ENCODE results near the gene NNMT.

Gene NNMT

DNA sequence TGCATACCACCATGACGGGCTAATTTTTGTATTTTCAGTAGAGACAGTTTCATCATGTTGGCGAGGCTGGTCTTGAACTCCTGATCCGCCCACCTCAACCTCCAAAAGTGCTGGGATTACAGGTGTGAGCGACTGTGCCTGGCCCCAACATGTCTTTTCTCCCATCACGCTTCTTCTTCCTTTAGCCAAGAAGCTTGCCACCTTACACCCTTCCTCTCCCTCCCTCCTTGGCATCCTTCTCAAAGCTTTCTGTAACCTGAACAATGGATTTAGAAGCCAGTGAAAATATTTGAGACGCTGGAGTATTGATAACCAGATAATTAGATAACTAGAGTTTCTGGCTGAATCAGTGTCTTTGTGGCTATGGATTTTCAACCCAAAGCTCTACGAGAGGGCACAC is 11.3 kb upstream of the NNMT start:
- no peak for DNase-seq (ENCODE audit: low spot score)

DNA sequence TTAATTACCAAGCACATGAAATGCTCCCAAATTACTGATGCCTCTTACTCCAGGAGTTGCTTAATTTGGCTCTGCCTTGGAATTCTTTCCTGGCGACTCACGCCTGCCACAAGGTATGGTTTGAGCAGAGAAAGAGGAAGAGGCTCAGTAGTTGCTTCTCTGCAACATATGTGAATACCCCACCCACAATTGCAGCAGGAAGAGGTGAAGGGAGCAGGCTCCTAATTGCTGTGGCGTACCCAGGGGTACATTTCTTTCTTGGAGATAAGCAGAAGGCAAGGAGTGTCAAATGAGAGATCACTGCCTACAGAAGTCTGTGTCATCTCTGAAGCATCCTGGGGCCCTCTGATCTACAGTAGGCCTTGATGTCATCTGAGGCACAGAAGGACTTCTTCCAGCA is 10.6 kb upstream of the NNMT start:
- no peak for DNase-seq (ENCODE audit: low spot score)

DNA sequence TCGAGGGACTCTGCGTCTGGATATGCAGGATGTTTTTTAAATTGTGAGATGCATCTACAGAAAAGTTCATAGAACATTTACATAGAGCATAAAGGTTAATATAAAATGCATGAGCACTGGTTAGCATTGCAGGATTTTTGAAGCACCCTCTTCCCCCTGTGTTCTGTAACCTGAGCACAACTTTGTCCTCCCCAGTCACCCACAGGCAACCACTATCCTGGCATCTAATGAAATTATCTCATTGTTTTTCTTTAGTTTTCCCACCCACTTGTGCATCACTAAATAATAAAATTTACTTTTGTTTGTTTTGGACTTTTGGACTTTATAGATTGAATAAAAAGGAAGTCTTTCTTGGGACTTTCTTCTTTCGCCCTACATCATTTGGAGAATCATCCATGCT is 10.0 kb upstream of the NNMT start:
- DNase-seq (ENCODE audit: low spot score): no peak

DNA sequence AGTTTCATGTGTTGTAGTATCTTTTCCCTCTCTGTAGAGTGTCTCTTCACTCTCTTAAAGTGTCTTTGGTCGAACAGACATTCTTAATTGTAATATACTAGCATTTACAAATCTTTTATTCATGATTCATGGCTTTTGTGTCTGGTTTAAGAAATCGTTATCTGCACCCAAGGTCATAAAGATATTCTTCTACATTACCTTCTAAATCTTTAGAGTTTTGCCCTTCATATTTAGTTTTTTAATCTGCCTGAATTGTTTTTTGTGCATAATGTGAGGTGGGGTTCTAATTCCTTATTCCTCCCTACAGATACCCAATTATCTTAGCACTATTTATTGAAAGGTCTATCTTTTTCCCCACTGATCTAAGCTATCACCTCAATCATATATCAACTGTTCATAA is 9.0 kb upstream of the NNMT start:
- DNase-seq (ENCODE audit: low spot score): no peak

DNA sequence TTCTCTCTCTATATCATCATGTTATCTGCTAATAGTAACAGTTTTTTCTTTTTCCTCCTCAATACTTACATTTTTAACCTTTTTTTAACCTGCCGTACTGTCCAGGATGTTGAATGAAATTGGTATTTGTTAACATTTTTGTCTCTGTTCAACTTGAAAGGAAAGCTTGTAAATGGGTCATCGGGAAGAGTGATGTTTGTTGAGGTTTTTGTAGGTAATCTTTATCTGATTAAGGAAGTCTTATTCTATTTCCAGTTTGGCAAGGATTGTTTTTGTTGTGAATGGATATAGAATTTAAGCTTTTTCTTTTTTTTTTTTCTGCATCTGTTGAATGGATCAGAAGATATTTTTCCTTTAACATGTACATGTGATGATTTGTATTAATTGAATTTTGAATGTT is 8.1 kb upstream of the NNMT start:
- no peak for DNase-seq (ENCODE audit: low spot score)

DNA sequence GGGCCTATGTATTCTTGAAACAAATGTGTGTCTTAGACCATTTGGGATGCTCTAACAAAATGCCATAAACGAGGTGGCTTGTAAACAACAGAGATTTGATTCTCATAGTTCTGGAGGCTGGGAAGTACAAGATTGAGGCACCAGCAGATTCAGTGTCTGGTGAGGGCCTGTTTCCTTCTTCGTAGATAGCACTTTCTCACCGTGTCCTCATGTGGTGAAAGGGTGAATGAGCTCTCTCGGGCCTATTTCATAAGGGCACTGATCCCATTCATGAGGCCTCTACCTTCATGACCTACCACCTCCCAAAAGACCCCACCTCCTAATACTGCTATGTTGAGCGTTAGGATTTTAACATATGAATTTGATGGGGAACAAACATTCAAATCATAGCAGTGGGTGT is 6.4 kb upstream of the NNMT start:
- DNase-seq (ENCODE audit: low spot score): no peak

GRCh38 chr11:114290503-114291235 is 5.5 kb upstream of the NNMT start:
- no peak for DNase-seq (ENCODE audit: low spot score)

- no peak for DNase-seq (ENCODE audit: low spot score)
Measured at GRCh38 chr11:114291381-114291780, 4.8 kb upstream of the NNMT start.

DNA sequence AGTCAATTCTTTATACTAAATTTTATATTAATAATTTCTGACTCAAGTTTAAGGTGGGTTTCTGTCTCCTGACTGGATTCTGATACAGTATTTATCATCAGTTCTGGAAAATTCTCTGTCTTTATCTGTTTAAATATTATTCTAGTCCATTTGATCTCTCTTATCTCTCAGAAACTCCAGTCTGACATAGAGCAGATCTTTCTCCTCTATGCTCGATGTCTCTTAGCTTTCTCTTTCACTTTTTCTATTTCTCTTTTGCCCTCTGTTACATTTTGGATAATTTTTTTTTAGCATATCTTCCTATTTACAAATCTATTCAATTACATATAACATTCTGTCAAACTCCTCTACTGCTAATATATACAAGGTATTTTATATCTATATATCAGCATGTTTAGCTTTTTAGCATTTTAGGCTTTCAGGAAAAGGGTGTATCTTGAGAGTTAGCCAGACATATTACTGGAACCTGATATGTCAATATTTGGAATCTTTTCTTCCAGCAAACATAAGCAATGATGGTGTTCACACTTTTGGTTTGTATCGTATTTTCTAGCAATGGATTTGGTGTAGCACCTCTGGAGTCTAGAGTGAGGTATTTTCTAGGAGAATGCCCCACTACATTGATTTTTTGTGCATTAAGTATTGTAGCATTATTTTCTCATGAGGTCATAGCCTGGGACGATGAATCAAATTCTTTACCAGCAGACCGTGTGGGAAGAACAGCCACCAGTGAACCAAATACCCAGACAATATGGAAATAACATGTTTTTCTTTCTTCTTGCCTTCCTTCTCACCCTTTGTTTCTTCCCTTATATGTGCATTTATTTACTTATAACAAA is 4.1 kb upstream of the NNMT start:
- DNase-seq (ENCODE audit: low spot score): no peak

GRCh38 chr11:114293201-114293711 is 2.9 kb upstream of the NNMT start:
- no peak for DNase-seq (ENCODE audit: low spot score)

- no peak for DNase-seq (ENCODE audit: low spot score)
Measured at GRCh38 chr11:114296605-114297372, 590 bp downstream of the NNMT start.

- DNase-seq (ENCODE audit: low spot score): no peak
Measured at GRCh38 chr11:114297806-114298709, 1.9 kb downstream of the NNMT start.

- DNase-seq (ENCODE audit: low spot score): no peak
Measured at GRCh38 chr11:114298710-114299109, 2.5 kb downstream of the NNMT start.

- no peak for DNase-seq (ENCODE audit: low spot score)
Measured at GRCh38 chr11:114301088-114301487, 4.9 kb downstream of the NNMT start.

GRCh38 chr11:114301927-114302326 is 5.7 kb downstream of the NNMT start:
- no peak for DNase-seq (ENCODE audit: low spot score)

GRCh38 chr11:114302663-114303062 is 6.5 kb downstream of the NNMT start:
- DNase-seq (ENCODE audit: low spot score): no peak

GRCh38 chr11:114304065-114304464 is 7.9 kb downstream of the NNMT start:
- DNase-seq (ENCODE audit: low spot score): no peak

- no peak for DNase-seq (ENCODE audit: low spot score)
Measured at GRCh38 chr11:114304969-114305368, 8.8 kb downstream of the NNMT start.

GRCh38 chr11:114307524-114308203 is 11.5 kb downstream of the NNMT start:
- DNase-seq (ENCODE audit: low spot score): no peak

- DNase-seq (ENCODE audit: low spot score): no peak
Measured at GRCh38 chr11:114308689-114309089, 12.5 kb downstream of the NNMT start.

DNA sequence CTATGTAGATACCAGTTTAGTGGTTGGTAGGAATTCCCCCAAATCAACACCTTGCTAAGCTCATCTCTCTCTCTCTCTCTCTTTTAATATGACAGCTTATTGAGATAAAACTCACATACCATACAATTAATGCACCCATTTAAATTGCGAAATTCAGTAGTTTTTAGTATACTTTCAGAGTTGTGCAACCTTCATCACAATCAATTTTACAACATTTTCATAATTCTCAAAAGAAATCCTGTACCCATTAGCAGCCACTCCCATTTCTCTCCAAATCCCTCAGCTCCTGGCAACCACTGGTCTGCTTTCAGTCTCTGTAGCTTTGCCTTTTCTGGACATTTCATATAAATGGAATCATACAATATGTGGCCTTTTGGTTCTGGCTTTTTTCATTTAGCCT is 13.3 kb downstream of the NNMT start:
- no peak for DNase-seq (ENCODE audit: low spot score)
